ENCODE data around the gene TGFB2.

DNA sequence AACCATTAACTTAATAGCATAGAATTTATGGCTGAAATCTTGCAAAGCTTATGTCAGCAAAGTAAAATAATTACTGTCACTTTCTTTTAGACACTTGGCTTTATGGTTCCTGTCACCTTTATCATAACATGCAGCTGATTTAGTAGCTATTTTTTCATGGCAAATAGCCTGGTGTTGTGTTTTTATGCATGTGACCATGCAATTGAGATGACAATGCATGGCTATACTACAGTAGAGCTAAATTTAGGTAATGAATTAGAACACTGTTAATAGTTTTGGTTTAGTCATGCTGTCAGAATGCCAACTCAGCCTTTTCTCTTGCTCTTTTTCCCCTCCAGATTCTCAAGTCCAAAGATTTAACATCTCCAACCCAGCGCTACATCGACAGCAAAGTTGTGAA is 88.6 kb downstream of the TGFB2 start:
- TF ChIP-seq TAF1 (IDR thresholded peaks at IDR 0.05; ENCODE audit: low read depth) (no peak), REST (IDR thresholded peaks at IDR 0.05; ENCODE audit: low read depth) (no peak), CEBPB (IDR thresholded peaks at IDR 0.05) (no peak), NFIC (IDR thresholded peaks at IDR 0.05) (no peak), ZBTB7A (IDR thresholded peaks at IDR 0.05; ENCODE audit: low read depth) (no peak), EP300 (IDR thresholded peaks at IDR 0.05; ENCODE audit: borderline replicate concordance) (no peak)

Data from Ishikawa (cell line).